ENCODE measurements around the gene PTRH1. TPM values are rescaled to one million over a fixed set of nuclear protein-coding genes. Genes with fewer than 3 reads are reported as not detected.
"Not testable (repeated sequence)": the region's sequence is repeated elsewhere in the genome, so short reads cannot be mapped to it uniquely, and the experiment has no call there.

PTRH1 gene
- total RNA-seq, 1 experiment from 2014 or later, result 16.9 TPM

DNA sequence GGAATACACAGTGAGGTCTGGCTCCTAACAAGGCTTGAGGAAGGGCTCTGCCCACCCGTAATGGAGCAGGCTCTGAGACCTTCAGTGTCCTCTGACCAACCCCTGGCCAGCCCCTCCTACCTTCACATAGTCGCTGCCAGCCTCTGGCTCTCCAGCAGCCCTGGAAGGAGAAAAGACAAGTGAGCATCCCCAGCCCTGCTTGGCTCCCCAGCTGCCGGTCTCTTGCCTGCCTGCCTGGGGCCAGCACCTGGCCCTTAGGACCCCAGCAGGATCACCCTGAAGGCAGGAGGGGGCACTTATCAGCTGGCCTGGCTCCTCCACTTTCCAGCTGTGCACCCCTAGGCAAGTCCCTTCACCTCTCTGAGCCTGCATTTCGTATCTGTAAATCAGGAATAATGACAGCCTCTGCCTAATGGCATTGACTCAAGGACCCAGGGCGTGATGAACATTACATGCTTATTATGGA is 46.1 kb upstream of the PTRH1 start (continued):
- TF ChIP-seq, protein P1, sequence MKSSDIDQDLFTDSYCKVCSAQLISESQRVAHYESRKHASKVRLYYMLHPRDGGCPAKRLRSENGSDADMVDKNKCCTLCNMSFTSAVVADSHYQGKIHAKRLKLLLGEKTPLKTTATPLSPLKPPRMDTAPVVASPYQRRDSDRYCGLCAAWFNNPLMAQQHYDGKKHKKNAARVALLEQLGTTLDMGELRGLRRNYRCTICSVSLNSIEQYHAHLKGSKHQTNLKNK (CRISPR knock-in tag; IDR thresholded peaks at IDR 0.05), result no peak
- TF ChIP-seq ZNF121 (CRISPR knock-in tag; IDR thresholded peaks at IDR 0.05), result no peak
- TF ChIP-seq, protein P2, sequence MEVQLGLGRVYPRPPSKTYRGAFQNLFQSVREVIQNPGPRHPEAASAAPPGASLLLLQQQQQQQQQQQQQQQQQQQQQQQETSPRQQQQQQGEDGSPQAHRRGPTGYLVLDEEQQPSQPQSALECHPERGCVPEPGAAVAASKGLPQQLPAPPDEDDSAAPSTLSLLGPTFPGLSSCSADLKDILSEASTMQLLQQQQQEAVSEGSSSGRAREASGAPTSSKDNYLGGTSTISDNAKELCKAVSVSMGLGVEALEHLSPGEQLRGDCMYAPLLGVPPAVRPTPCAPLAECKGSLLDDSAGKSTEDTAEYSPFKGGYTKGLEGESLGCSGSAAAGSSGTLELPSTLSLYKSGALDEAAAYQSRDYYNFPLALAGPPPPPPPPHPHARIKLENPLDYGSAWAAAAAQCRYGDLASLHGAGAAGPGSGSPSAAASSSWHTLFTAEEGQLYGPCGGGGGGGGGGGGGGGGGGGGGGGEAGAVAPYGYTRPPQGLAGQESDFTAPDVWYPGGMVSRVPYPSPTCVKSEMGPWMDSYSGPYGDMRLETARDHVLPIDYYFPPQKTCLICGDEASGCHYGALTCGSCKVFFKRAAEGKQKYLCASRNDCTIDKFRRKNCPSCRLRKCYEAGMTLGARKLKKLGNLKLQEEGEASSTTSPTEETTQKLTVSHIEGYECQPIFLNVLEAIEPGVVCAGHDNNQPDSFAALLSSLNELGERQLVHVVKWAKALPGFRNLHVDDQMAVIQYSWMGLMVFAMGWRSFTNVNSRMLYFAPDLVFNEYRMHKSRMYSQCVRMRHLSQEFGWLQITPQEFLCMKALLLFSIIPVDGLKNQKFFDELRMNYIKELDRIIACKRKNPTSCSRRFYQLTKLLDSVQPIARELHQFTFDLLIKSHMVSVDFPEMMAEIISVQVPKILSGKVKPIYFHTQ (CRISPR knock-in tag; IDR thresholded peaks at IDR 0.05), result no peak
- TF ChIP-seq ZNF263 (CRISPR knock-in tag; IDR thresholded peaks at IDR 0.05; ENCODE audit: low read depth), result no peak

DNA sequence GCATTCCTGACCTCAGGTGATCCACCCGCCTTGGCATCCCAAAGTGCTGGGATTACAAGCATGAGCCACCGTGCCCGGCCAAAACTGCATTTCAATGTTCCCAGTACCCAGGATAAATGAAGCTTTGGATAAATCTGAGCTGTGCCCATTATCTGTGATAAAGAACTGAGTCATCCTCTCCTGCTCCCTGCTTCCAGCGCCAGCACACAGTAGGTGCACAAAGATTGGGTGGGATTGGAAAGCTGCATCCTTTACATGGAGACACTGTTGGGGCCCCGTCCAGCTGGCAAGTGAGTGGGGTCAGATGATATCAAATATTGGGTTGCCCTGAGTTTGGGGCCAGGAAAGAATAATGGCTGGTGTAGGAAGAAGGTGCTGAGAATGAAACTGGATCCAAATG is 45.6 kb upstream of the PTRH1 start:
- TF ChIP-seq, protein P3, sequence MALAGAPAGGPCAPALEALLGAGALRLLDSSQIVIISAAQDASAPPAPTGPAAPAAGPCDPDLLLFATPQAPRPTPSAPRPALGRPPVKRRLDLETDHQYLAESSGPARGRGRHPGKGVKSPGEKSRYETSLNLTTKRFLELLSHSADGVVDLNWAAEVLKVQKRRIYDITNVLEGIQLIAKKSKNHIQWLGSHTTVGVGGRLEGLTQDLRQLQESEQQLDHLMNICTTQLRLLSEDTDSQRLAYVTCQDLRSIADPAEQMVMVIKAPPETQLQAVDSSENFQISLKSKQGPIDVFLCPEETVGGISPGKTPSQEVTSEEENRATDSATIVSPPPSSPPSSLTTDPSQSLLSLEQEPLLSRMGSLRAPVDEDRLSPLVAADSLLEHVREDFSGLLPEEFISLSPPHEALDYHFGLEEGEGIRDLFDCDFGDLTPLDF (CRISPR knock-in tag; IDR thresholded peaks at IDR 0.05), result no peak
- no peak for TF ChIP-seq ESRRA (CRISPR knock-in tag; IDR thresholded peaks at IDR 0.05; ENCODE audit: borderline replicate concordance)
- TF ChIP-seq, protein P4, sequence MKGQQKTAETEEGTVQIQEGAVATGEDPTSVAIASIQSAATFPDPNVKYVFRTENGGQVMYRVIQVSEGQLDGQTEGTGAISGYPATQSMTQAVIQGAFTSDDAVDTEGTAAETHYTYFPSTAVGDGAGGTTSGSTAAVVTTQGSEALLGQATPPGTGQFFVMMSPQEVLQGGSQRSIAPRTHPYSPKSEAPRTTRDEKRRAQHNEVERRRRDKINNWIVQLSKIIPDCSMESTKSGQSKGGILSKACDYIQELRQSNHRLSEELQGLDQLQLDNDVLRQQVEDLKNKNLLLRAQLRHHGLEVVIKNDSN (CRISPR knock-in tag; IDR thresholded peaks at IDR 0.05), result no peak
- DNase-seq (ENCODE audit: low spot score) (no peak), ATAC-seq (no peak)
- Mint-ChIP-seq H3K27ac (no peak overlapping the region), H3K9me3 (no peaks in the 10 kb centered on the region), H3K27me3 (ENCODE audit: low read depth) (peaks cover 19% of the 10 kb centered on the region), H3K4me1 (peaks cover 30% of the 10 kb centered on the region), H3K4me3 (no peak overlapping the region), H3K36me3 (no peaks in the 10 kb centered on the region)
- ChIA-PET CTCF (interaction anchor here (0.7 to 2.3 kb wide), 3 partner anchors 10 to 160 kb away, joined by 3 to 7 read pairs (median 5); partner anchors contain the start of gene TOR2A), POLR2A (interaction anchor here (1.0 kb wide), 1 partner anchor 19 kb away, joined by 3 read pairs; no protein-coding TSS in a partner anchor)

DNA sequence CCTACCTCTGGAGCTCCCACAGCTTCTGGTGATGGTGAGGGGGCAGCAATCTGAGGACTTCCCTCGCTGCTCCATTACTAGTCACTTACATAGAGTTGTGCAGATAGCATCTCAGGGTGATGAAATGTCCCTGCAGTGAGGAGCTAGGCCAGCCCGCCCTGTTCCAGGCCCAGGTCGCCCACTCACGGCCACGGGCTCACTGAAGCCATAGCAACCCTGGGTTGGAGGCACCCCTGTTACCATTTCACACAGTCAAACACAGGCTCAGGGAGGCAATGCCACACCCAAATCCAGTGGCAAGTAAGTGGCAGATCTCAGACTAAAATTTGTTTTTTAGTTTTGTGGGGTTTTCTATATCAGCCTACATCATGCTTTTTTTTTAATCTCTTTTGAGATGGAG is 43.4 kb upstream of the PTRH1 start:
- H3K27ac Mint-ChIP-seq, result 0 out of 2 replicates have a peak overlapping the region, but pooled peaks have one; percentile 14
- H3K27me3 Mint-ChIP-seq (ENCODE audit: low read depth), result peaks cover 30% of the 10 kb centered on the region
- POLR2A ChIA-PET, result interaction anchor here (2.4 kb wide), 1 partner anchor 12 kb away, joined by 5 read pairs; no protein-coding TSS in a partner anchor
- no peaks in the 10 kb centered on the region for H3K36me3 Mint-ChIP-seq
- H3K4me3 Mint-ChIP-seq, result no peak overlapping the region
- TF ChIP-seq, protein P5, sequence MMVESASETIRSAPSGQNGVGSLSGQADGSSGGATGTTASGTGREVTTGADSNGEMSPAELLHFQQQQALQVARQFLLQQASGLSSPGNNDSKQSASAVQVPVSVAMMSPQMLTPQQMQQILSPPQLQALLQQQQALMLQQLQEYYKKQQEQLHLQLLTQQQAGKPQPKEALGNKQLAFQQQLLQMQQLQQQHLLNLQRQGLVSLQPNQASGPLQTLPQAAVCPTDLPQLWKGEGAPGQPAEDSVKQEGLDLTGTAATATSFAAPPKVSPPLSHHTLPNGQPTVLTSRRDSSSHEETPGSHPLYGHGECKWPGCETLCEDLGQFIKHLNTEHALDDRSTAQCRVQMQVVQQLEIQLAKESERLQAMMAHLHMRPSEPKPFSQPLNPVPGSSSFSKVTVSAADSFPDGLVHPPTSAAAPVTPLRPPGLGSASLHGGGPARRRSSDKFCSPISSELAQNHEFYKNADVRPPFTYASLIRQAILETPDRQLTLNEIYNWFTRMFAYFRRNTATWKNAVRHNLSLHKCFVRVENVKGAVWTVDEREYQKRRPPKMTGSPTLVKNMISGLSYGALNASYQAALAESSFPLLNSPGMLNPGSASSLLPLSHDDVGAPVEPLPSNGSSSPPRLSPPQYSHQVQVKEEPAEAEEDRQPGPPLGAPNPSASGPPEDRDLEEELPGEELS (CRISPR knock-in tag; IDR thresholded peaks at IDR 0.05), result no peak
- TF ChIP-seq ZNF219 (CRISPR knock-in tag; IDR thresholded peaks at IDR 0.05; ENCODE audit: borderline replicate concordance), result no peak
- TF ChIP-seq ZNF396 (CRISPR knock-in tag; IDR thresholded peaks at IDR 0.05; ENCODE audit: borderline replicate concordance), result no peak
- TF ChIP-seq, protein P4 (CRISPR knock-in tag; IDR thresholded peaks at IDR 0.05), result no peak
- TF ChIP-seq OVOL2 (CRISPR knock-in tag; IDR thresholded peaks at IDR 0.05; ENCODE audit: borderline replicate concordance), result no peak
- TF ChIP-seq, protein P1 (CRISPR knock-in tag; IDR thresholded peaks at IDR 0.05), result no peak
- TF ChIP-seq, protein P6, sequence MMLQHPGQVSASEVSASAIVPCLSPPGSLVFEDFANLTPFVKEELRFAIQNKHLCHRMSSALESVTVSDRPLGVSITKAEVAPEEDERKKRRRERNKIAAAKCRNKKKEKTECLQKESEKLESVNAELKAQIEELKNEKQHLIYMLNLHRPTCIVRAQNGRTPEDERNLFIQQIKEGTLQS (CRISPR knock-in tag; conservative IDR thresholded peaks at IDR 0.05), result no peak
- TF ChIP-seq, protein P7, sequence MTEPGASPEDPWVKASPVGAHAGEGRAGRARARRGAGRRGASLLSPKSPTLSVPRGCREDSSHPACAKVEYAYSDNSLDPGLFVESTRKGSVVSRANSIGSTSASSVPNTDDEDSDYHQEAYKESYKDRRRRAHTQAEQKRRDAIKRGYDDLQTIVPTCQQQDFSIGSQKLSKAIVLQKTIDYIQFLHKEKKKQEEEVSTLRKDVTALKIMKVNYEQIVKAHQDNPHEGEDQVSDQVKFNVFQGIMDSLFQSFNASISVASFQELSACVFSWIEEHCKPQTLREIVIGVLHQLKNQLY (CRISPR knock-in tag; IDR thresholded peaks at IDR 0.05), result no peak
- TF ChIP-seq ZNF423 (CRISPR knock-in tag; IDR thresholded peaks at IDR 0.05), result no peak
- no peak for TF ChIP-seq GRHL2 (CRISPR knock-in tag; IDR thresholded peaks at IDR 0.05; ENCODE audit: insufficient replicate concordance, severe bottlenecking)
- TF ChIP-seq ETV6 (CRISPR knock-in tag; IDR thresholded peaks at IDR 0.05), result no peak
- TF ChIP-seq RORB (CRISPR knock-in tag; IDR thresholded peaks at IDR 0.05), result no peak
- no peaks in the 10 kb centered on the region for H3K9me3 Mint-ChIP-seq
- CTCF ChIA-PET, result interaction anchor here (0.6 to 1.7 kb wide), 4 partner anchors 24 to 111 kb away, joined by 3 to 7 read pairs (median 4); partner anchors contain the start of gene TOR2A
- no peak for ATAC-seq
- DNase-seq (ENCODE audit: low spot score), result no peak
- H3K4me1 Mint-ChIP-seq, result peaks cover 29% of the 10 kb centered on the region

DNA sequence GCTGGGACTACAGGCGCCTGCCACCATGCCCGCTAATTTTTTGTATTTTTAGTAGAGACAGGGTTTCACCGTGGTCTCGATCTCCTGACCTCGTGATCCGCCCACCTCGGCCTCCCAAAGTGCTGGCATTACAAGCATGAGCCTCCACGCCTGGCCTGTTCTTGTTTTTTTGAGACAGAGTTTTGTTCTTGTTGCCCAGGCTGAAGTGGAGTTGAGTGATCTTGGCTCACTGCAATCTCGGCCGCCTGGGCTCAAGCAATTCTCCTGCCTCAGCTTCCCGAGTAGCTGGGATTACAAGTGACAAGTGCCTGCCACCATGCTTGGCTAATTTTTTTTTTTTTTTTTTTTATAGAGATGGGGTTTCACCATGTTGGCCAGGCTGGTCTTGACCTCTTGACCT is 41.3 kb upstream of the PTRH1 start:
- H3K36me3 Mint-ChIP-seq; H3K9me3 Mint-ChIP-seq; H3K4me3 Mint-ChIP-seq; H3K27ac Mint-ChIP-seq; DNase-seq (ENCODE audit: low spot score); ATAC-seq: not testable (repeated sequence)
- ChIA-PET POLR2A (interaction anchor here (2.4 kb wide), 1 partner anchor 14 kb away, joined by 5 read pairs; no protein-coding TSS in a partner anchor), CTCF (interaction anchor here (0.6 to 3.3 kb wide), 4 partner anchors 14 to 170 kb away, joined by 3 to 28 read pairs (median 6); no protein-coding TSS in a partner anchor)
- peaks cover 10% of the 10 kb centered on the region; the same call in 1 of the 2 replicates for H3K4me1 Mint-ChIP-seq
- H3K27me3 Mint-ChIP-seq (ENCODE audit: low read depth), result peaks cover 51% of the 10 kb centered on the region

Measured in WTC11 (cell line).